Lower leg skin (tissue), 3 donors: ENCODE results near the gene TCP11.

Source experiments
- POLR2A ChIP-seq, 2 donors: fragments of 450-650 bp; IDR thresholded peaks; one replicate each; pipeline ENCODE4 v1.6.1; 2016 to 2017; ENCODE audit warnings: antibody characterized with exemption in 2 of 2, mild to moderate bottlenecking in 1 of 2, moderate library complexity in 1 of 2
- TF ChIP-seq, protein P1 (sequence below), 3 donors: fragments of 450-650 bp; IDR thresholded peaks; one replicate each; pipeline ENCODE4 v1.5.1; 2016; ENCODE audit warnings: antibody characterized with exemption in 3 of 3, mild to moderate bottlenecking in 3 of 3, moderate library complexity in 2 of 3

DNA sequence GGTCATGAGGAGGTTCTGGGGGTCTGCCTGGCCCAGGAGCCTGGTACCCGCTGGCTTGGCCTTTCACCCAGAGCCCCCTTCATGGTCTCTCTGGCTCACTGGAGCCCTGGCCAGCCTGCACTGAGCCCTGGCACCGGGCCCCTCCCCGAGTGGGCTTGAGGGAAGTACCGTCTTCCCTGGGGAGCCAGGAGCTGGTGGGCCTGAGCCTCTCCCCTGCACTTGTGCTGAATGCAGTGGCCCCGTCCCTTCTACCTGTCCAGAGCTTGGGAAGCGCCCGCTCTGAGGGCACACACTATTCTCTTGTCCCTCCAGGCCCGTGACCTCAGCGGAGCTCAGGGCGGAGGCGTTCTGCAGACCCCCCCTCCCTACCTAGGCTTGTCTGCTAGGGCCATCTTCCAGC, 62.2 kb downstream of the TCP11 start:
- no peak for TF ChIP-seq POLR2A (IDR thresholded peaks at IDR 0.05)
- TF ChIP-seq, protein P1, sequence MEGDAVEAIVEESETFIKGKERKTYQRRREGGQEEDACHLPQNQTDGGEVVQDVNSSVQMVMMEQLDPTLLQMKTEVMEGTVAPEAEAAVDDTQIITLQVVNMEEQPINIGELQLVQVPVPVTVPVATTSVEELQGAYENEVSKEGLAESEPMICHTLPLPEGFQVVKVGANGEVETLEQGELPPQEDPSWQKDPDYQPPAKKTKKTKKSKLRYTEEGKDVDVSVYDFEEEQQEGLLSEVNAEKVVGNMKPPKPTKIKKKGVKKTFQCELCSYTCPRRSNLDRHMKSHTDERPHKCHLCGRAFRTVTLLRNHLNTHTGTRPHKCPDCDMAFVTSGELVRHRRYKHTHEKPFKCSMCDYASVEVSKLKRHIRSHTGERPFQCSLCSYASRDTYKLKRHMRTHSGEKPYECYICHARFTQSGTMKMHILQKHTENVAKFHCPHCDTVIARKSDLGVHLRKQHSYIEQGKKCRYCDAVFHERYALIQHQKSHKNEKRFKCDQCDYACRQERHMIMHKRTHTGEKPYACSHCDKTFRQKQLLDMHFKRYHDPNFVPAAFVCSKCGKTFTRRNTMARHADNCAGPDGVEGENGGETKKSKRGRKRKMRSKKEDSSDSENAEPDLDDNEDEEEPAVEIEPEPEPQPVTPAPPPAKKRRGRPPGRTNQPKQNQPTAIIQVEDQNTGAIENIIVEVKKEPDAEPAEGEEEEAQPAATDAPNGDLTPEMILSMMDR (IDR thresholded peaks at IDR 0.05), result no peak
